ENCODE measurements around the gene PLEK2.
"Not testable (repeated sequence)": the region's sequence is repeated elsewhere in the genome, so short reads cannot be mapped to it uniquely, and the experiment has no call there.

The PLEK2 gene

GRCh38 chr14:67426983-67427606, 15.1 kb upstream of the PLEK2 start:
- peak; percentile 85 for DNase-seq

GRCh38 chr14:67426161-67426560, 14.2 kb upstream of the PLEK2 start:
- DNase-seq, result peak; percentile 49

- no peak for DNase-seq
Measured at GRCh38 chr14:67425608-67426007, 13.6 kb upstream of the PLEK2 start.

GRCh38 chr14:67424539-67424938, 12.6 kb upstream of the PLEK2 start:
- no peak for DNase-seq

- DNase-seq, result no peak
Measured at GRCh38 chr14:67423424-67423823, 11.5 kb upstream of the PLEK2 start.

GRCh38 chr14:67421356-67422224, 9.6 kb upstream of the PLEK2 start:
- no peak for DNase-seq

GRCh38 chr14:67420102-67420739, 8.3 kb upstream of the PLEK2 start:
- no peak for DNase-seq

GRCh38 chr14:67418401-67419191, 6.6 kb upstream of the PLEK2 start:
- DNase-seq, result no peak

- no peak for DNase-seq
Measured at GRCh38 chr14:67417633-67418032, 5.7 kb upstream of the PLEK2 start.

- no peak for DNase-seq
Measured at GRCh38 chr14:67416810-67417209, 4.8 kb upstream of the PLEK2 start.

- DNase-seq, result no peak
Measured at GRCh38 chr14:67416085-67416484, 4.1 kb upstream of the PLEK2 start.

GRCh38 chr14:67415610-67416009, 3.6 kb upstream of the PLEK2 start:
- DNase-seq, result not testable (repeated sequence)

- no peak for DNase-seq
Measured at GRCh38 chr14:67413806-67414769, 2.1 kb upstream of the PLEK2 start.

GRCh38 chr14:67411370-67411769, 595 bp downstream of the PLEK2 start:
- no peak for DNase-seq

- no peak for DNase-seq
Measured at GRCh38 chr14:67410313-67410712, 1.7 kb downstream of the PLEK2 start.

GRCh38 chr14:67409461-67409860, 2.5 kb downstream of the PLEK2 start:
- DNase-seq, result no peak

GRCh38 chr14:67408122-67408801, 3.7 kb downstream of the PLEK2 start:
- not testable (repeated sequence) for DNase-seq

- no peak for DNase-seq
Measured at GRCh38 chr14:67405771-67406170, 6.2 kb downstream of the PLEK2 start.

GRCh38 chr14:67400434-67400833, 11.5 kb downstream of the PLEK2 start:
- no peak for DNase-seq

- DNase-seq, result no peak
Measured at GRCh38 chr14:67397536-67397935, 14.4 kb downstream of the PLEK2 start.

- no peak for DNase-seq
Measured at GRCh38 chr14:67396381-67396970, 15.5 kb downstream of the PLEK2 start.
